Neuron (in vitro differentiated cells): ENCODE results near the gene RTL10.

ENCODE experiments used
- H2AFZ ChIP-seq: one replicate; pipeline ENCODE4 v1.6.1; 2013; ENCODE audit warnings: low read depth, mild to moderate bottlenecking, inconsistent platforms, low read length, moderate library complexity
- H3K27me3 ChIP-seq: one replicate; pipeline ENCODE4 v1.6.1; 2013; ENCODE audit warnings: low read length; ENCODE audit not compliant: insufficient read depth
- H3K36me3 ChIP-seq: one replicate; pipeline ENCODE4 v1.6.1; 2013; ENCODE audit warnings: low read length; ENCODE audit not compliant: insufficient read depth
- H3K4me1 ChIP-seq: one replicate; pipeline ENCODE4 v1.6.1; 2013; ENCODE audit warnings: low read length; ENCODE audit not compliant: insufficient read depth
- H3K4me3 ChIP-seq: 2 replicates; pipeline ENCODE4 v1.5.1; 2013; ENCODE audit warnings: mild to moderate bottlenecking, low read length, moderate library complexity
- H3K9me3 ChIP-seq: one replicate; pipeline ENCODE4 v1.6.1; 2013; ENCODE audit warnings: low read length

Gene RTL10

DNA sequence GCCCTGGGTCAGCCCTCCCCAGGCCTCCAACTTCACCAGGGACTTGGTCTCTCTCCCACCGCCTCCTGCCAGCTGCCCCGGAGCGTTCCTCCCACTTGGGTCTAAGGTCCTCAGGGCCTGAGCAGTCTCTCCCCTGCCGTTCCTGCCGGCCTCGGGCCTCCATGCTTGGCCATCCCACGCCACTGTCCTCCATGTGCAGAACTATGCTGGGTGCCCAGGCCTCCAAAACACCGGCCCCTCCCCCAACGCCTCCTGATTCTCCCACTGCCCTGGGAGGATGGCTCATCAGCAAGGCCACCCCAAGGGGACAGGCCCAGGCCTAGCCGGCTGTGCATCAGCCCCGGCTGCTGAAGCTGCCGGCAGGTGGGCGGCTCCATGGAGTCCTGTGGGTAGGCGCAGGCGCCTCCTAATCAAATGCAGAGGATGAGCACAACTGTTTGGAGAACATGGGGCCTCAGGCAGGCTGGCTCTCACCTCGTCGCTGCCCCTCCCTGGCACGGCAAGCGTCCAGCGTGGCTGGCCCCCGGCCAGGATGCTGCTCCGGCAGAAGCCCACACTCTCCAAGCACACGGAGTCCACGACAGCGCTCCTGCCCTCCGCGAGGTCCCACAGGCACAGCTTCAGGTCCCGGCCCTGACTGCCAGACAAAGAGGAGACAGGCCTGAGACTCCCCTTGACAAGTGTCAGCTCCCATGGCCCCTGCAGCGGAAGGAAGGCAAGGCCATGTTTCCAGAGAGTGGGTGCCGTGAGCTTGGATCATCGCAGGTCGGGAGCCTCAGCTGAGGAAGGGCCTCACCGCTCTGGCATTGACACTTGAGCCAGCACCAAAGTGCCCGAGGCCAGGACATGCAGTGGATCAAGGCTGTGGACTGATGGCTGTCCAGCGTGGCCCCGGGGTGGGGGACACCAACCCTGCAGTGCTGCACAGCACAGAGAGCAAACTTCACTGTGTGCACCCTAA, 42.6 kb downstream of the RTL10 start:
- Histone ChIP-seq H2AFZ (no peak overlapping the region), H3K36me3 (no peaks in the 10 kb centered on the region), H3K9me3 (no peaks in the 10 kb centered on the region), H3K4me3 (no peak overlapping the region), H3K27me3 (no peaks in the 10 kb centered on the region), H3K4me1 (no peaks in the 10 kb centered on the region)

GRCh38 chr22:19811211-19811621, 43.5 kb downstream of the RTL10 start:
- no peaks in the 10 kb centered on the region for H3K4me1 ChIP-seq
- H3K9me3 ChIP-seq, result no peaks in the 10 kb centered on the region
- no peak overlapping the region for H3K4me3 ChIP-seq
- H3K36me3 ChIP-seq, result no peaks in the 10 kb centered on the region
- H2AFZ ChIP-seq, result no peak overlapping the region
- no peaks in the 10 kb centered on the region for H3K27me3 ChIP-seq

GRCh38 chr22:19810381-19811201, 44.1 kb downstream of the RTL10 start:
- no peaks in the 10 kb centered on the region for H3K4me1 ChIP-seq
- H3K27me3 ChIP-seq, result no peaks in the 10 kb centered on the region
- no peaks in the 10 kb centered on the region for H3K36me3 ChIP-seq
- H3K4me3 ChIP-seq, result no peak overlapping the region
- no peaks in the 10 kb centered on the region for H3K9me3 ChIP-seq
- no peak overlapping the region for H2AFZ ChIP-seq

- no peak overlapping the region for H3K4me3 ChIP-seq
Observed at GRCh38 chr22:19809741-19810140, 44.9 kb downstream of the RTL10 start.

GRCh38 chr22:19808873-19809478, 45.7 kb downstream of the RTL10 start:
- Histone ChIP-seq H3K4me1 (no peaks in the 10 kb centered on the region), H2AFZ (no peak overlapping the region), H3K4me3 (no peak overlapping the region), H3K9me3 (no peaks in the 10 kb centered on the region), H3K27me3 (no peaks in the 10 kb centered on the region), H3K36me3 (no peaks in the 10 kb centered on the region)

More at GRCh38 chr22:19809741-19810140, 44.9 kb downstream of the RTL10 start:
- H2AFZ ChIP-seq, result no peak overlapping the region
- H3K4me1 ChIP-seq, result no peaks in the 10 kb centered on the region
- no peaks in the 10 kb centered on the region for H3K36me3 ChIP-seq
- no peaks in the 10 kb centered on the region for H3K27me3 ChIP-seq
- H3K9me3 ChIP-seq, result no peaks in the 10 kb centered on the region

- Histone ChIP-seq H3K9me3 (no peaks in the 10 kb centered on the region), H2AFZ (no peak overlapping the region), H3K36me3 (no peaks in the 10 kb centered on the region), H3K4me3 (no peak overlapping the region), H3K27me3 (no peaks in the 10 kb centered on the region), H3K4me1 (no peaks in the 10 kb centered on the region)
Observed at GRCh38 chr22:19807914-19808872, 46.5 kb downstream of the RTL10 start.

- no peaks in the 10 kb centered on the region for H3K9me3 ChIP-seq
- H3K4me1 ChIP-seq, result no peaks in the 10 kb centered on the region
- H2AFZ ChIP-seq, result no peak overlapping the region
- no peak overlapping the region for H3K4me3 ChIP-seq
- no peaks in the 10 kb centered on the region for H3K36me3 ChIP-seq
- H3K27me3 ChIP-seq, result no peaks in the 10 kb centered on the region
Observed at GRCh38 chr22:19807161-19807913, 47.3 kb downstream of the RTL10 start.

- Histone ChIP-seq H3K36me3 (no peaks in the 10 kb centered on the region), H3K4me1 (no peaks in the 10 kb centered on the region), H3K27me3 (no peaks in the 10 kb centered on the region), H2AFZ (no peak overlapping the region), H3K9me3 (no peaks in the 10 kb centered on the region), H3K4me3 (no peak overlapping the region)
Observed at GRCh38 chr22:19806213-19807160, 48.2 kb downstream of the RTL10 start.

GRCh38 chr22:19805821-19806212, 48.9 kb downstream of the RTL10 start:
- Histone ChIP-seq H3K27me3 (no peaks in the 10 kb centered on the region), H3K4me1 (no peaks in the 10 kb centered on the region), H2AFZ (no peak overlapping the region), H3K9me3 (no peaks in the 10 kb centered on the region), H3K36me3 (no peaks in the 10 kb centered on the region), H3K4me3 (no peak overlapping the region)
